ENCODE data around the gene KREMEN1. TPM values are rescaled to one million over a fixed set of nuclear protein-coding genes. Genes with fewer than 3 reads are reported as not detected.

Gene KREMEN1
- total and polyA plus RNA-seq, 2 experiments from 2014 or later: 7.5 to 10.5 TPM

DNA sequence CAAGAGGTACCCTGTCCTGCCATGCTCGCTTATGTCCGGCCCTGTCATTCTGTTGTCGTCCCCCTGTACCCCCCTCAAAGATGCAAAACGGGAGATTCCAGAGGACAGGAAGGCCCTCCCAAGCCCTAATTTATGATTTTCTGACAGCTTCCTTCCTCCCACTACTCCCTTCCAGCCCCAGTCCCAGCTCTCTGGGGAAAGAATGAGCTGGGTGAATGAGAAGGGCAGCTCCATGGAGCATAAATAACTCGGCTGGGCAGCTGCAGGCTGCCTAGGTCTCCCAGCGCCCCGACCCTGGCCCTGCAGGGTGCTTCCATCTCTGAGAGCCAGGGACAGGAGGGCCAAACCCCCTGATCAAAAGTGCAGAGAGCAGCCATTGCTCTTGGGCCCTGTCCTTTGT, 128.9 kb downstream of the KREMEN1 start:
- no peak for DNase-seq (ENCODE audit: low spot score)
- H3K9me3 ChIP-seq (ENCODE audit: low read depth): no peaks in the 10 kb centered on the region
- 86% methylated on average over 7 of the region's 7 CpGs for WGBS (ENCODE audit: low lambda C conversion rate, missing lambda C conversion rate)
- no peak for TF ChIP-seq EZH2phosphoT487 (IDR thresholded peaks at IDR 0.05; ENCODE audit: low read depth, severe bottlenecking, unreplicated experiment)
- TF ChIP-seq EZH2 (IDR thresholded peaks at IDR 0.05; ENCODE audit: borderline replicate concordance): no peak
- peak overlapping the region; percentile 31 for H3K27ac ChIP-seq
- no peak overlapping the region for H2AFZ ChIP-seq
- H3K79me2 ChIP-seq: no peaks in the 10 kb centered on the region
- H3K27me3 ChIP-seq: no peaks in the 10 kb centered on the region
- H3K9me2 ChIP-seq (replicated peaks; ENCODE audit: insufficient read depth): no peaks in the 10 kb centered on the region
- H3K4me3 ChIP-seq: no peak overlapping the region
- H3K4me1 ChIP-seq (ENCODE audit: insufficient read depth): peaks cover 9% of the 10 kb centered on the region
- no peak overlapping the region for H3K4me2 ChIP-seq
- no peaks in the 10 kb centered on the region for H3K36me3 ChIP-seq (replicated peaks; ENCODE audit: insufficient read depth, low read depth)
- no peaks in the 10 kb centered on the region for H4K20me1 ChIP-seq (ENCODE audit: insufficient read depth, poor library complexity, severe bottlenecking)

DNA sequence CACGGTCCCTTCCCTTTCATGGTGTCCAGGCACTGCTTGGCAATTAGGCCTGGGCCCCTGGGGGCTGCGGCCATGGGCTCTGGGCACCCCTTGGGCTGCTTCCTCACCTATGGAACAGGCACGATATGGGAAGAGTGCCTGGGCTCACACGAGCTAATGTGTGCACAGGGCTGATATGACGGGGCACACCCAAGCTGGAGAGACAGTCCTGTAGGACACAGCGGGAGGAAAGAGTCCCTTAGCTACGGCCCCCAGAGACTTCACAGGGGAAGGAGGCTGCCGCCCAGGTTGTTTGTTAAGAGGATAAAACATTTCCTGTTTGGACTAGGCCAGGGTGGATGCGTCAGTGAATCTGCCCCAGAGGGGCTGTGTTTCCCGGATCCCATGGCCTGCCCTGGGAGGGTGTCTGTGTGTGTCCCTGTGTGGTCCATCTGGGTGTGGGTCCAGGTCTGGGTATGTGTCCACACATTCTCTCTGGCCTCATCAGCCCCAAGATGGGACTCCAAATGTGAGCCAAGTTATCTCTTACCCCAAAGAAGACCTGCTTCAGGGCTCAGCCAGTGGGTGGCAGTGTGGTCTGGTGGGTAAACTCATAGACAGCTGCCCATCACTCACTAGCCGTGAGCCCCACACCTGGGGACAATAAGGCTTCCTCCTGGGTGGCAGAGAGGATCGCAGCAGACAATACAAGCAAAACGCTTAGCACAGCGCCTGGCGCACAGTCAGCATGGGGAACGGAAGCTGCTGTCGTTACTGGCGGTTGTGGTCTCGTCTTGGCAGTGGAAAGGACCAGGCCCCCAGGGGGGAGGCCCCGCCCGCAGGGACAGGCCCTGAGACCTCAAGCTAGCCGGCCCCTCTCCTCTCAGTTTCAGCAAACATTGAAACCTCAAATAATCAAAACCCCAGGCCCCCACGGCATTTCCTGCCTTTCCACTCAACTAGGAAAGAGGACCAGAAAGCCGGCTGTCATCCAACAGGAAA, 129.7 kb downstream of the KREMEN1 start:
- H2AFZ ChIP-seq: no peak overlapping the region
- no peaks in the 10 kb centered on the region for H3K36me3 ChIP-seq (replicated peaks; ENCODE audit: insufficient read depth, low read depth)
- H4K20me1 ChIP-seq (ENCODE audit: insufficient read depth, poor library complexity, severe bottlenecking): no peaks in the 10 kb centered on the region
- H3K9me2 ChIP-seq (replicated peaks; ENCODE audit: insufficient read depth): no peaks in the 10 kb centered on the region
- H3K9me3 ChIP-seq (ENCODE audit: low read depth): no peaks in the 10 kb centered on the region
- H3K27me3 ChIP-seq: no peaks in the 10 kb centered on the region
- WGBS (ENCODE audit: low lambda C conversion rate, missing lambda C conversion rate): 55% methylated on average over 23 of the region's 24 CpGs
- H3K79me2 ChIP-seq: no peaks in the 10 kb centered on the region
- no peak overlapping the region for H3K4me3 ChIP-seq
- H3K27ac ChIP-seq: peak overlapping the region; percentile 50
- TF ChIP-seq CTCF (IDR thresholded peaks at IDR 0.05; ENCODE audit: poor library complexity) (peak; percentile 42), EZH2 (IDR thresholded peaks at IDR 0.05; ENCODE audit: borderline replicate concordance) (no peak), EZH2phosphoT487 (IDR thresholded peaks at IDR 0.05; ENCODE audit: low read depth, severe bottlenecking, unreplicated experiment) (no peak)
- H3K4me1 ChIP-seq (ENCODE audit: insufficient read depth): peaks cover 9% of the 10 kb centered on the region
- H3K4me2 ChIP-seq: no peak overlapping the region
- DNase-seq (ENCODE audit: low spot score): no peak

GRCh38 chr22:29203488-29204454, 130.9 kb downstream of the KREMEN1 start:
- Histone ChIP-seq H3K4me1 (ENCODE audit: insufficient read depth) (peaks cover 9% of the 10 kb centered on the region), H3K4me3 (no peak overlapping the region), H3K36me3 (replicated peaks; ENCODE audit: insufficient read depth, low read depth) (no peaks in the 10 kb centered on the region), H3K27ac (no peak overlapping the region), H2AFZ (no peak overlapping the region), H4K20me1 (ENCODE audit: insufficient read depth, poor library complexity, severe bottlenecking) (no peaks in the 10 kb centered on the region), H3K4me2 (no peak overlapping the region), H3K9me2 (replicated peaks; ENCODE audit: insufficient read depth) (no peaks in the 10 kb centered on the region), H3K27me3 (no peaks in the 10 kb centered on the region), H3K79me2 (no peaks in the 10 kb centered on the region), H3K9me3 (ENCODE audit: low read depth) (no peaks in the 10 kb centered on the region)
- no peak for TF ChIP-seq EZH2phosphoT487 (IDR thresholded peaks at IDR 0.05; ENCODE audit: low read depth, severe bottlenecking, unreplicated experiment)
- TF ChIP-seq CTCF (IDR thresholded peaks at IDR 0.05; ENCODE audit: poor library complexity): no peak
- no peak for TF ChIP-seq EZH2 (IDR thresholded peaks at IDR 0.05; ENCODE audit: borderline replicate concordance)
- no peak for DNase-seq (ENCODE audit: low spot score)
- WGBS (ENCODE audit: low lambda C conversion rate, missing lambda C conversion rate): 82% methylated on average over 9 of the region's 9 CpGs
